Measurements from ENCODE around the gene ZNF587B. TPM values are rescaled to one million over a fixed set of nuclear protein-coding genes. Genes with fewer than 3 reads are reported as not detected.
A peak's percentile ranks its signal among the peaks of the same experiment; 100 is the strongest.
"Not testable (repeated sequence)": the region's sequence is repeated elsewhere in the genome, so short reads cannot be mapped to it uniquely, and the experiment has no call there.

The ZNF587B gene
- polyA plus RNA-seq, 3 donors = 0.18 to 6.6 (median 0.56) TPM

- Mint-ChIP-seq H3K36me3 (peaks cover 13 to 17% of the 10 kb centered on the region in 2 donors), H3K4me3 (peak overlapping the region; percentile 95 to 98)
- TF ChIP-seq CTCF (IDR thresholded peaks at IDR 0.05) = no peak
These were observed 10.5 kb upstream of the ZNF587B start for GRCh38 chr19:57819475-57820148.

GRCh38 chr19:57820599-57820998 is 9.5 kb upstream of the ZNF587B start:
- 95% methylated on average over 5 of the region's 6 CpGs for WGBS (ENCODE audit: insufficient coverage)
- Histone ChIP-seq H3K27me3 (ENCODE audit: control insufficient read depth in 2 of 2, insufficient read depth in 2 of 2, low read length in 2 of 2) (no peaks in the 10 kb centered on the region), H3K4me3 (replicated peaks in 1 of 3; ENCODE audit: low read depth in 2 of 3, low read length in 3 of 3) (peak overlapping the region in 2 of 3 experiments; percentile 65 to 96), H3K27ac (ENCODE audit: low read depth in 1 of 2, low read length in 2 of 2) (peak overlapping the region in 1 of 2 donors; percentile 85), H3K4me2 (replicated peaks; ENCODE audit: extremely low read depth, low read length, poor library complexity, severe bottlenecking) (peak overlapping the region; percentile 95), H3K4me1 (ENCODE audit: control insufficient read depth in 1 of 2, insufficient read depth in 2 of 2, low read length in 2 of 2) (peaks cover 12 to 22% of the 10 kb centered on the region in 2 donors), H3K79me2 (ENCODE audit: insufficient read depth, low read length) (peaks cover 51% of the 10 kb centered on the region), H4K20me1 (ENCODE audit: insufficient read depth, low read length) (no peaks in the 10 kb centered on the region), H2AFZ (ENCODE audit: insufficient read depth, low read depth, low read length, poor library complexity, severe bottlenecking) (peak overlapping the region; percentile 98), H3K9ac (ENCODE audit: insufficient read depth, low read length, poor library complexity, severe bottlenecking) (peak overlapping the region; percentile 86), H3K9me3 (replicated peaks in 1 of 2; ENCODE audit: control insufficient read depth in 1 of 2, insufficient read depth in 1 of 2, low read length in 2 of 2) (no peaks in the 10 kb centered on the region), H3K36me3 (replicated peaks in 1 of 2; ENCODE audit: control insufficient read depth in 1 of 2, insufficient read depth in 2 of 2, low read length in 2 of 2) (peaks cover 0 to 2% of the 10 kb centered on the region in 2 donors)
- peak overlapping the region in 5 of 7 donors; percentile 90 to 97 (median 95) for H3K27ac Mint-ChIP-seq
- intact Hi-C loops (cut with micrococcal nuclease) = no loop called here
- no peak for TF ChIP-seq CTCF (IDR thresholded peaks at IDR 0.05)
- DNase-seq = no peak
- no peaks in the 10 kb centered on the region for H3K9me3 Mint-ChIP-seq
- peaks cover 25% of the 10 kb centered on the region for H3K4me1 Mint-ChIP-seq
- peaks cover 17 to 24% of the 10 kb centered on the region in 2 donors for H3K36me3 Mint-ChIP-seq
- peaks cover 0 to 3% (median 0%) of the 10 kb centered on the region in 3 donors for H3K27me3 Mint-ChIP-seq (ENCODE audit: low read depth in 3 of 3)
- H3K4me3 Mint-ChIP-seq = peak overlapping the region; percentile 95 to 98

More at GRCh38 chr19:57819475-57820148, 10.5 kb upstream of the ZNF587B start:
- Histone ChIP-seq H4K20me1 (ENCODE audit: insufficient read depth, low read length) (no peaks in the 10 kb centered on the region), H3K9ac (ENCODE audit: insufficient read depth, low read length, poor library complexity, severe bottlenecking) (peak overlapping the region; percentile 86), H3K4me3 (replicated peaks in 1 of 3; ENCODE audit: low read depth in 2 of 3, low read length in 3 of 3) (peak overlapping the region; percentile 65 to 96 (median 89)), H3K9me3 (replicated peaks in 1 of 2; ENCODE audit: control insufficient read depth in 1 of 2, insufficient read depth in 1 of 2, low read length in 2 of 2) (no peaks in the 10 kb centered on the region), H3K79me2 (ENCODE audit: insufficient read depth, low read length) (peaks cover 43% of the 10 kb centered on the region), H2AFZ (ENCODE audit: insufficient read depth, low read depth, low read length, poor library complexity, severe bottlenecking) (peak overlapping the region; percentile 98), H3K4me2 (replicated peaks; ENCODE audit: extremely low read depth, low read length, poor library complexity, severe bottlenecking) (peak overlapping the region; percentile 95), H3K36me3 (replicated peaks in 1 of 2; ENCODE audit: control insufficient read depth in 1 of 2, insufficient read depth in 2 of 2, low read length in 2 of 2) (peaks cover 0 to 2% of the 10 kb centered on the region in 2 donors), H3K4me1 (ENCODE audit: control insufficient read depth in 1 of 2, insufficient read depth in 2 of 2, low read length in 2 of 2) (peaks cover 18 to 29% of the 10 kb centered on the region in 2 donors), H3K27me3 (ENCODE audit: control insufficient read depth in 2 of 2, insufficient read depth in 2 of 2, low read length in 2 of 2) (no peaks in the 10 kb centered on the region), H3K27ac (ENCODE audit: low read depth in 1 of 2, low read length in 2 of 2) (peak overlapping the region; percentile 67 to 85)
- Mint-ChIP-seq H3K4me1 (peaks cover 30% of the 10 kb centered on the region), H3K9me3 (no peaks in the 10 kb centered on the region), H3K27me3 (ENCODE audit: low read depth in 3 of 3) (peaks cover 0 to 5% (median 0%) of the 10 kb centered on the region in 3 donors), H3K27ac (peak overlapping the region; percentile 90 to 97 (median 95))
- intact Hi-C loops (cut with micrococcal nuclease) = loop anchor here in 1 of 2 donors (1.0 to 5.0 kb wide), 2 partner anchors 31 to 72 kb away; partner anchors contain the start of gene ZNF776
- WGBS (ENCODE audit: insufficient coverage) = under 1% methylated on average over 43 of the region's 44 CpGs
- peak; percentile 84 to 88 (median 87) for DNase-seq

- Histone ChIP-seq H3K4me3 (replicated peaks in 1 of 3; ENCODE audit: low read depth in 2 of 3, low read length in 3 of 3) (peak overlapping the region in 1 of 3 experiments; percentile 96), H3K79me2 (ENCODE audit: insufficient read depth, low read length) (peaks cover 56% of the 10 kb centered on the region), H3K4me1 (ENCODE audit: control insufficient read depth in 1 of 2, insufficient read depth in 2 of 2, low read length in 2 of 2) (peaks cover 12 to 22% of the 10 kb centered on the region in 2 donors)
- intact Hi-C loops (cut with micrococcal nuclease); H4K20me1 ChIP-seq (ENCODE audit: insufficient read depth, low read length); H2AFZ ChIP-seq (ENCODE audit: insufficient read depth, low read depth, low read length, poor library complexity, severe bottlenecking); H3K36me3 ChIP-seq (replicated peaks in 1 of 2; ENCODE audit: control insufficient read depth in 1 of 2, insufficient read depth in 2 of 2, low read length in 2 of 2); H3K9me3 ChIP-seq (replicated peaks in 1 of 2; ENCODE audit: control insufficient read depth in 1 of 2, insufficient read depth in 1 of 2, low read length in 2 of 2); H3K27me3 Mint-ChIP-seq (ENCODE audit: low read depth in 3 of 3); DNase-seq; H3K27ac Mint-ChIP-seq; H3K4me3 Mint-ChIP-seq; H3K27me3 ChIP-seq (ENCODE audit: control insufficient read depth in 2 of 2, insufficient read depth in 2 of 2, low read length in 2 of 2); H3K4me2 ChIP-seq (replicated peaks; ENCODE audit: extremely low read depth, low read length, poor library complexity, severe bottlenecking); H3K9me3 Mint-ChIP-seq; H3K9ac ChIP-seq (ENCODE audit: insufficient read depth, low read length, poor library complexity, severe bottlenecking); H3K27ac ChIP-seq (ENCODE audit: low read depth in 1 of 2, low read length in 2 of 2): not testable (repeated sequence)
- no CpG with 5 or more reads among the region's 3 CpGs for WGBS (ENCODE audit: insufficient coverage)
- Mint-ChIP-seq H3K4me1 (peaks cover 25% of the 10 kb centered on the region), H3K36me3 (peaks cover 17 to 24% of the 10 kb centered on the region in 2 donors)
These were observed 9.0 kb upstream of the ZNF587B start for GRCh38 chr19:57821095-57821494.

All from CD14-positive monocyte (primary cell).